Esophagus mucosa (tissue), 1 donor: ENCODE data around the gene MRPL49. TPM values are rescaled to one million over a fixed set of nuclear protein-coding genes. Genes with fewer than 3 reads are reported as not detected.
"Not testable (repeated sequence)": the region's sequence is repeated elsewhere in the genome, so short reads cannot be mapped to it uniquely, and the experiment has no call there.

Experiments
- ATAC-seq: fragments of 200-7000 bp; cut with Tn5 transposase; one replicate; pipeline ENCODE4 v1.9.1; 2020
- total RNA-seq: library from RNA; stranded (reverse); gene quantifications from one replicate; pipeline ENCODE4 v1.2.4, GENCODE V29; 2023
- donor health status: DM: yes; HTN: yes; CAD: no.

MRPL49 gene
- total RNA-seq, 1 donor from 2014 or later, result 63.9 TPM

GRCh38 chr11:65134240-65134951 is 12.3 kb downstream of the MRPL49 start, which contains the start of gene SYVN1:
SYVN1 (minus strand) TSS chr11:65134519; CDS start chr11:65133601, 918 bp downstream.
- peak; percentile 83 for ATAC-seq

DNA sequence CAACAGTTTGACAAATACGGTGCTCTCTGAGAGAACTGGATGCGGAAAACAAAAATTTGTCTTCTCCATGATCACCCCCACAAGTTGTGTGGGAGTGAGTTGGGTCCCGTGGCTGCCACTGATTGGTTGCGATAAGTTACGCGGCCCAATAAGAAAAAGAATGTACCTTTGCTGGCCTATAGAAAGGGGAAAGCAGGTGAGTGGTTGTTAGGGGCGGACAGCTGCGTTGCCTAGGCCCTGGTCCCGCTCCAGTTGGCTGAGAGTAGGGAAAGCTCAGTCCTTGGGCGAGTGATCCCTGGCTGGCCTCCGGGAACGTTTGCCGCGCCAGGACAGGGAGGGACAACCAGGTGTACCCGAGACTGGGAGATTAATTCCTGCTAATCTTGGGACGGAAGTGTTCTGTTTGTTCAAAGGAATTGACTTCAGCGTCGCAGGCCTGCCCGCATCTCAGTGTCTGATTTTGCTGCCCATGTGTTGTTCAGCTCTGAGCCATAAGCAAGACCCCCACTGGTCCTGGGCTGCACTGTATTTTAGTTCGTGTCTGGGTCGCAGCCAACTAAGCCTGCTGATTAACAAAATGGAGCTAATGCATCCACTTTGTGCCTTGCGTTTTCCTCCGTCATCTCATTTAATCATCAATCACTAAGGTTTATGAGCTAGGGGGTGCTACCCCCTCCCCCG is 13.0 kb downstream of the MRPL49 start:
- peak; percentile 88 for ATAC-seq

DNA sequence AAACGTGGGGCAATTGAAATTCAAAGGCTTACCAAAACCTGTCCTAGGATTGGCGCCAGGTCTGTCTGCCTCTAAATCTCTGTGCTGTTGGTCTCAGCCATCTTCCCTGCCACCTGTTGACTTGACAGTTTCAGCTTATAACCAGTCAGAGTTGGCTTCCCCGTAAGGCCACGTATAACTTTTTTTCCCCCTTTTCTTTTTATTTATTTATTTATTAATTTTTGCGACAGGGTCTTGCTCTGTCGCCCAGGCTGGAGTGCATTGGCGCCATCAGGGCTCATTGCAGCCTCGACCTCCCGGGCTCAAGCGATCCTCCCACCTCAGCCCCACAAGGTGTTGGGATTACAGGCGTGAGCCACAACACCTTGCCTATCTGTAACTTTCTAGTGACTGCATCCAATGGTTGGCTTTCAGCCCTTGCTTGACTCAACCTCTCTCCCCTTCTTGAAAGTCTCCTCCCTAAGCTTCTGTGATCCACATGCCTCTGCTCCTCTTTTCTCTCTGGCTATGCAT is 13.6 kb downstream of the MRPL49 start:
- ATAC-seq, result no peak

- no peak for ATAC-seq
Measured at GRCh38 chr11:65136515-65137096, 14.5 kb downstream of the MRPL49 start.

DNA sequence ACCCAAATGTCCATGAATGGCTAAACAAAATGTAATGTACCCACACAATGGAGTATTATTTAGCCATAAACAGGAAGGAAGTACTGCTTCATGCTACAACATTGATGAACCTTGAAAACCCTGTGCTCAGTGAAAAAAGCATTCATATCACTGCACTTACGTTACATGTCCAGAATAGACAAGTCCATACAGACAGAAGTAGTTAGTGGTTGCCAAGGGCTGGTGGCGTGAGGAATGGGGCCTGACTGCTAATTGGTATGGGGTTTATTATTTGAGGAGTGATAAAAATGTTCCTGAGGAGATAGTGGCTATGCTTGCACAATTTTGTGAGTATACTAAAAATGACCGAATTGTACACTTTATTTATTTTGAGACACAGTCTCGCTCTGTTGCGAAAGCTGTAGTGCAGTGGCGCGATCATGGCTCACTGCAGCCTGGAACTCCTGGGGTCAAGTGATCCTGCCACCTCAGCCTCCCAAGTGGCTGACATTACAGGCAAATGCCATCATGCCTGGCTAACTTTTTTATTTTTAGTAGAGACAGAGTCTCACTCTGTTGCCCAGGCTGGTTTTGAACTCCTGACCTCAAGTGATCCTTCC is 19.9 kb downstream of the MRPL49 start:
- ATAC-seq, result no peak

GRCh38 chr11:65147352-65148075 is 25.4 kb downstream of the MRPL49 start:
- no peak for ATAC-seq

GRCh38 chr11:65148657-65149056 is 26.5 kb downstream of the MRPL49 start:
- ATAC-seq, result peak; percentile 41

- not testable (repeated sequence) for ATAC-seq
Measured at GRCh38 chr11:65150131-65150508, 28.0 kb downstream of the MRPL49 start.

DNA sequence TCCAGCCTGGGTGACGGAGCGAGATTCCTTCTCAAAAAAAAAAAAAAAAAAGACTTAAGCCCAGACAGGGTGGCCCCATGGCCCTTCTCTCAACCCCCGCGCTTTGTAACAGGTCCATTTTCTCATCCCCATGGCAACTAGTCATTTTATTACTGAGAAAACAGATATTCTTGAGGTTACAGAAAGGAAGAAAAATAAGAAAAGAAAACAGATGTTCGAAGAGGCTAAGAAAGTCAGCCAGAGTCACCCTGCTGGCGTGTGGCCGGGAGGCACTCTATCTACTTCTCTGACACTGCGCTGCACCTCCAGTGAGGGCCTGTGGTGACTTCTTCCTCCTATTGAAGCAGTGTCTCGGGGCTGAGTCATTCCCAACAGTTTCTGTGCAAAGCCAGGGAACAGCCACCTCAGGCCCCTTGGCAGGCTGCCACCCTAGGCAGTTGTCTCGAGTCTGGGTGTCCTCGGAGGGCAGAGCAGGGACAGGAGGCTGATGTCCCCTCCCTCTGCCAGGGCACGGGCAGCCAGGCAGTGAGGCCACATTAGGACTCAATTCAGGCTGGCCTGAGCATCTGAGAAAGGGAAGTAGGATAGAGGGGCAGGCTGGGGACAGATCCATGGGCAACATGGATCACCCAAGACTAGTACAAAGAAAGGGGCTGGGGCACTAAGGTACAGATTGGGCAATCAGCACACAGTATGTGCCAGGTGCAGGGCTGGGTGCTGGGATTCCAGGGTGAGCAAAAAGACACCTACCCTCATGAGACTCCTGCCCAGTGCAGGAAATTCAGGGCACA is 28.6 kb downstream of the MRPL49 start:
- peak; percentile 96 for ATAC-seq

GRCh38 chr11:65151331-65151899 is 29.3 kb downstream of the MRPL49 start:
- ATAC-seq, result no peak

GRCh38 chr11:65152122-65152521 is 30.0 kb downstream of the MRPL49 start:
- no peak for ATAC-seq

- no peak for ATAC-seq
Measured at GRCh38 chr11:65156256-65156655, 34.1 kb downstream of the MRPL49 start.

DNA sequence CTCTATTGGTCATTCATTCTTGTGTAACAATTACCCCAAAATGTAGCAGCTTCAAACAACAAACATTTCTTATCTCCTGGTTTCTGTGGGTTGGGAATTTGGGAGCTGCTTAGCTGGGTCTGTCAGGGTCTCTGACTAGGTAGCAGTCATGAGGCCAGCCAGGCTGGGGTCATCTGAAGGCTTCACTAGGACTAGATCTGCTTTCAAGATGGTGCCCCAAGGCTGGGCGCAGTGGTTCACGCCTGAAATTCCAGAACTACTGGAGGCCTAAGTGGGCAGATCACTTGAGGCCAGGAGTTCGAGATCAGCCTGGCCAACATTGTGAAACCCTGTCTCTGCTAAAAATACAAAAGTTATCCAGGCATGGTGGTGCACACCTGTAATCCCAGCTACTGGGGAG is 34.8 kb downstream of the MRPL49 start:
- ATAC-seq, result no peak

DNA sequence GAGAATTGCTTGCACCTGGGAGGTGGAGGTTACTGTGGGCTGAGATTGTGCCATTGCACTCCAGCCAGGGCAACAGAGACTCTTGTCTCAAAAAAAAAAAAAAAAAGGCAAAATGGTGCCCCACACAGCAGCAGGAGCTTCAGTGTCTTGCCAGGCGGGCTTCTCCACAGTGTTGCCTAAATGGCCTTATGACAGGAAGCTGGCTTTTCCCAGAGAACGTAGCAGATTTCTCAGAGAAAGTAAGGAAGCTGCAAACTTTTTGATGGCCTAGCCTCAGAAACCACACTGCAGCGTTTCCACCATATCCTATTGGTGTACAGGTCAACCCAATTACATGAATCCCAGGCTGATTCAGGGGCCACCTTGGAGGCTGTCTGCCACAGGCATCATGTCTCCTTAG is 35.2 kb downstream of the MRPL49 start:
- no peak for ATAC-seq

DNA sequence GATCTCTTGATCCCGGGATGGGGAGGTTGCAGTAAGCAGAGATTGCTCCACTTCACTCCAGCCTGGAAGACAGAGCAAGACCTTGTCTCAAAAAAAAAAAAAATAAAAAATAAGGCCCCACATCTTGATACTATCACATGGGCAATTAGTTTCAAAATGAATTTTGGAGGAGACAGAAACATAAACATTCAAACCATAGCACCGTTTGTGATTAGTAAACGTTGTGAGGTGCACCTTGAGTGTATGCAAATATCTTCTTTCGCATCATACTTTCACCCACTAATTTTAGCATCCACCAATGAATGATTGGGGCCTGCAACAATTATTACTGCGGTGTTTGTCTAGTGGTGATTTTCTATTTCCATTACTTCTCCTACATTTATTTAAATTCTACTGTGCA is 36.9 kb downstream of the MRPL49 start:
- ATAC-seq, result no peak

DNA sequence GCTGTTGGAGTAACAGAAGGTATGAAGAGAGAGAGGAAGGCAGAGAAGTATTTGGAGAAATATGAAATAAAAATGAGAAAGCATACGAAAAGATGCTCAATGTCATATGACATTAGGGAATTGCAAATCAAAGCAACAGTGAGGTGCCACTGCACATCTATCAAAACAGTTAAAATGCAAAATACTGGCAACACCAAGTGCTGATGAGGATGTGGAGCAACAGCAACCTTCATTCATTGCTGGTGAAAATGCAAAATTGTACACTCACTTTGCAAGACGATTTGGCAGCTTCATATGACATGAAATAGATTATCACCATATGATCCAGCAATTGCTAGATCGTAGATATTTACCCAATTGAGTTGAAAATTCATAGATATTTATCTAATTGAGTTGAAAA is 38.5 kb downstream of the MRPL49 start:
- no peak for ATAC-seq

DNA sequence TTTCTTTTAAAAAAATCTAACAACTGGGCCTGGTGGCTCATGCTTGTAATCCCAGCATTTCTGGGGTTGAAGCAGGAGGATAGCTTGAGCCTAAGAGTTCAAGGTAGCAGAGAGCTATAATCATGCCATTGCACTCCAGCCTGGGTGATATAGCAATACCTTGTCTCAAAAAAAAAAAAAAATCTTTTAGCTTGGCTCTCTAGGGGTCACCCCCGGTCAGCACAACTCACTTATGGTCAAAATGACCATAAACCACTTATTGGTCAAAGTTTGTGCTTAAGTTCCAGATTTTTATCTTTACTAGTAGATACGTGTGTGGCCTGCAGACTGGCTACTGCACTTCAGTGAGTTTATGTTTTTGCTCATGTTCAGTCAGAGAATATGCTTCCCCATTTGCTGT is 41.6 kb downstream of the MRPL49 start:
- ATAC-seq, result no peak

- ATAC-seq, result no peak
Measured at GRCh38 chr11:65165410-65166317, 43.5 kb downstream of the MRPL49 start.

GRCh38 chr11:65166893-65167292 is 44.8 kb downstream of the MRPL49 start:
- no peak for ATAC-seq

DNA sequence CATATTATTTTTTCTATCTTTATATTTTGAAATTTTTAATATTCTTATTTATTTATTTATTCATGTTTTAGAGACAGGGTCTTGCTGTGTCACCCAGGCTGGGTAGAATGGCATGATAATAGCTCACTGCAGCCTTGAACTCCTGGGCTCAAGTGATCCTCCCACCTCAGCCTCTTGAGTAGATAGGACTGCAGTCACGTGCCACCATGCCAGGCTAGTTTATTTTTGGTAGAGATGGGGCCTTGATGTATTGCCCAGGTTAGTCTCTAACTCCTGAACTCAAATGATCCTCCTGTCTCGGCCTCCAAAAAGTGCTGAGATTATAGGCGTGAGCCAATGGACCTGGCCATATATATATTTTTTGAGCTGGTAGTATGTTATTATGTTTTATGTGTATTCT is 45.5 kb downstream of the MRPL49 start:
- no peak for ATAC-seq
